ENCODE measurements around the gene LRIT1.
A peak's percentile ranks its signal among the peaks of the same experiment; 100 is the strongest.

The LRIT1 gene

DNA sequence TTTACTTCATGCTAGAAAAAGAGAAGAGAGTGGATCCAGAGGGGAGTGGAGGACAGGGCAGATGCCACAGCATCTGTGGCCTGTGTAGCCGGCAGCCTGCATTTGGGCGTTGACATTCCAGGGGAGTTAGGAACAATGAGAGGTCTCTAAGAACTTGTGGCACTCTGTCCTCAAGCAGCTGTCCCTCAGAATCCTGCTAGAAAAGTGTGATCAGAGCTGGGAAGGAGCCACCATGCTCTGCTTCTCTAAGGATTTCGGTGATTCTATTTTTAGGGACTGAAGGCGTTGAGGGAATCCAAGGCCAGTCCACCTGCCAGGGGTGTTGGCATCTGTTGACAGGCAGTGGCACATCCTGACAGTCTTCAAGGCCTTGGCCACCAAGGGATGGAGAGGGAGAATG, 23.6 kb downstream of the LRIT1 start:
- DNase-seq (ENCODE audit: insufficient read length, low spot score) (no peak), FAIRE-seq (no peak)

DNA sequence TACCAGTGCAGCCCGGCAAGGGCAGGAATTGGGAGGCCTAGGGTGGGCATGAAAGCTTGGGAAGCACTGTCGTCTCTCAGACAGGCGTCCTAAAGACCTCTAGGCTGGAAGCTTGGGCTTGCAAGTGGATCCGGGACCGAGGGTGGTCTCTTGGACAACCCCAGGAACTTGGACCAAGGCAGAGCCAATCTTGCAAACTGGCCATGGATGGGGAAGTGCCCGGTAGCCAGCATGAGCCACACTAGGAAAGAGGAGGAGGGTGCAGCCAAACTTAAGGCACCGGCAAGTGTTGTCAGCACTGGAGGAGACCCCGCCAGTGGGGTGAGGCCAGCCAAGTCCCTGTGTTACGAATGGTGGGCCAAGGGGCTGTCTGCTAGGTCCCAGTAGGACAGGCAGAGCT, 24.5 kb downstream of the LRIT1 start:
- DNase-seq (ENCODE audit: insufficient read length, low spot score), result no peak
- FAIRE-seq, result no peak

DNA sequence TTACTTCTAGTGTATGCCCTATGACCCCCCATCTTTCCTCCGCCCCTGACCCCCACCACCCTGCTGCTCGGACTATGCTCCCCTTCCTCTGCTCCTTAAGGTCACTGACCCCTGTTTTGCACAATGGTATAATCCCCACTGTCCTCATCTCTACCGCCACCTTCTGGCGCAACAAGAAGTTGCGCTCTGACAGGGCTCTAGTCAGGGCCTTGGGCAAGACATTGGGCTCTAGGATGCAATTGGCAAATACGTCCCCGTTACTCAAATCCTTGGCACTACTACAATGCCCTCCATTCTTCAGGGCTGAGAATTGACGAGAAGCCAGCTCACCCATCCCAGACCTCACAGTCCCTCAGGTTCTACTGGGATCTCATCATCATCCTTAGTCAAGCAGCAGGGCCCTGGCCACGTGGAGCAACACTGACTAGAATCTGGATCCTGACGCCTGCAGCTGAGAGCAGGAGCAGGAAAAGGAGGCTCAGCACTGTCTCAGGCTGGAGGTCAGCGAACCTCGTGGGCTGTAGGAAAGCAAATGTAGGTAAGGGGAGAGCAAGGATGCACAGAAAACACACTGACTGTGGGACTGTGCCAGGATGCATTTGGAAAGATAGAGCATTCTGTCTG, 26.6 kb downstream of the LRIT1 start:
- DNase-seq (ENCODE audit: insufficient read length, low spot score) (no peak), FAIRE-seq (no peak)

DNA sequence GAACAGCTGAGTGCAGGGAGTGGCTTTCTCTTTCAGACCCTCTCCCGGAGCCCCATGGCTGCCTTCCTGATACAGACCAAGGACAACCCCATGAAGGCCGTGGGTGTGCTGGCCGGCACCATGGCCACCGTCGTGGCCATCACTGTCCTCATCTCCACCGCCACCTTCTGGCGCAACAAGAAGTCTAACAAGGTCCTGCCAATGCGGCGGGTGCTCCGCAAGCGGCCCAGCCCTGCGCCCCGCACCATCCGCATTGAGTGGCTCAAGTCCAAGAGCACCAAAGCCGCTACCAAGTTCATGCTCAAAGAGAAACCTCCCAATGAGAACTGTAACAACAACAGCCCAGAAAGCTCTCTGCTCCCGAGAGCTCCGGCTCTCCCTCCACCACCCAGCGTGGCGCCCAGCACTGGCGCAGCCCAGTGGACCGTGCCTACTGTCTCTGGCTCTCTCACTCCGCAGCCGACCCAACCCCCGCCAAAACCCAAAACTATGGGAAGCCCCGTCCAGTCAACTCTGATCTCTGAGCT, 27.2 kb downstream of the LRIT1 start:
- DNase-seq (ENCODE audit: insufficient read length, low spot score) (no peak), FAIRE-seq (no peak)

DNA sequence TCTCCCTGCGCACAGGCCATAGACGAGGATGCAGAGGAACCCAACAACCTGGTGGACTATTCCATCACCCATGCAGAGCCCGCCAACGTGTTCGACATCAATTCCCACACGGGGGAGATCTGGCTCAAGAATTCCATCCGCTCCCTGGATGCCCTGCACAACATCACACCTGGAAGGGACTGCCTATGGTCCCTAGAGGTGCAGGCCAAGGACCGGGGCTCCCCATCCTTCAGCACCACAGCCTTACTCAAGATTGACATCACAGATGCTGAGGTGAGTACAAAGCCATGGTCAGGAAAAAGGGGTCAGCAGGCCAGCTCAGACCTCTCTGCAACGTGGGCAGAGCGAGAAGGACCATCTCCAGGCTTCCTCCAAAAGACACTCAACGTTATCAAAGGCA, 28.3 kb downstream of the LRIT1 start:
- FAIRE-seq (no peak), DNase-seq (ENCODE audit: insufficient read length, low spot score) (no peak)

DNA sequence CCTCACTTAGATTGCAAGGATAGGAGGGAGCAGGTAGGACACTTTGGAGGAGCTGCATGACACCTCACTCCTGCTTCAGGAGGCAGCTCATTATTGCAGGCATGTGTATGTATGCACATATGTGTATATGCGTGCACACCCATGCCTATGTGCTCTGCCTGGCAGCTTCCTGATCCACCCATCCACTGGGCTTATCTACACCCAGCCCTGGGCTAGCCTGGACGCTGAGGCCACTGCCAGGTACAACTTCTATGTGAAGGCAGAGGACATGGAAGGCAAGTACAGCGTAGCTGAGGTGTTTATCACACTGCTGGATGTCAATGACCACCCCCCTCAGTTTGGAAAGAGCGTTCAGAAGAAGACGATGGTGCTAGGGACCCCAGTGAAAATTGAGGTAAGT, 29.3 kb downstream of the LRIT1 start:
- no peak for DNase-seq (ENCODE audit: insufficient read length, low spot score)
- FAIRE-seq, result no peak

DNA sequence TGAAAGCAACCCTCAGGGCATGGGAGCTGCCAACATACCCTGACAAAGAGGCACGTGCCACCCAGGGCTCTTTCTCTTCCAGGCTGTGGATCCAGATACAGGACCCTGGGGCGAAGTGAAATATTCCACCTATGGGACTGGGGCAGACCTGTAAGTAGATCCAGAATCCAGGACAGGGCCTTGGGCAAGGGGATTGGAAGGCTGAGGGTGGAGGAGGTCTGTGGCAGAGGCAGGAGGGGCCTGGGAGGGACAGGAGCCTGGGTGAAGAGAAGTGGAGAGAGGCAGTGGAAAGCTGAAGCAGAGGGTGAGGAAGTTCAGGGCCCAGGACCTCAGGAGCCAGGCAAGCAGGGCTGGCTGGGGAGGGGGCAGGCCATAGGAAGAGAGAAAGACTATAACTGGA, 29.8 kb downstream of the LRIT1 start:
- DNase-seq (ENCODE audit: insufficient read length, low spot score), result no peak
- no peak for FAIRE-seq

DNA sequence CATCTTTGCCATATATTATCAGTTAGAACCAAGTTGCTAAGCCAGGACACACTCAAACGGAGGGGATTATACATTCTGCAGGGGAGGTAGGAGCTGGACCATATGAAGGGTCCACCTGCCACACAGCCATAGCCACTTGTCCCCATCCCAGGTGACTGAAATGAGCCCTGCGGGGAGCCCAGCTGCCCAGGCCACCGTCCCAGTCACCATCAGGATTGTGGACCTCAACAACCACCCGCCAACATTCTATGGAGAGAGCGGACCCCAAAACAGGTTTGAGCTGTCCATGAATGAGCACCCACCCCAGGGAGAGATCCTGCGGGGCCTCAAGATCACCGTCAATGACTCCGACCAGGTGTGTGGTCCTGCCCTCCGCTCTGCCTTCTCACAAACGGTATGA, 33.3 kb downstream of the LRIT1 start:
- DNase-seq (ENCODE audit: insufficient read length, low spot score) (no peak), FAIRE-seq (no peak)

DNA sequence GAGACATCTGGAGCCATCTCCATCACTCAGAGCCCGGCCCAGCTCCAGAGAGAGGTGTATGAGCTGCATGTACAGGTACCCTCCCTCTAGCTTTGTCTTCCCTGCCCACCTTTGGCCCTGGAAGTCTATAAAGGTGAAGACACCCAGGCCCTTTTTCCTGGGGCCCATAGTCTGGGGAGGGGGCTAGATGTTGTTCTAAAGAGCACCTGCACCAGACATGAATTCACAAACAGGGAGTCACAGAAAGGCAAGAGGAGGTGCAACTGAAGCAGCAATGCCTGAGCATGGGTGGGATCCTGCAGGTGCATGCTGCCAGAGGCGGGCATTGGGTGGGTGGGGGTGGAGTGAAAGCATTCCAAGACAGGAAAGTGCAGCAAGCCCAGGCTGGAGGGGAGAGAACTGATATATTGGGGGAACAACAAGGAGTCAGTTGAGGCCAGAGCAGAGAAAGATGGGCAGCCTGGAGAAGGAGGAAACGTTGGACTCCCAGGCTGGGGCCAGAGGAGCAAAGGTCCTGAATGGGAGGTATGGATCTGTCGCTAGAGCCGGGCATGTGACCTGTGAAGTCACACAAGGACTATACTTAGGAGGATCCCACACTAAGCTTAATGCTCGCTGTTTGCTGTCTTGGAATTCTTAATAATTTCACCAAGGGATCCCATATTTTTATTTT, 35.4 kb downstream of the LRIT1 start:
- DNase-seq (ENCODE audit: insufficient read length, low spot score) (no peak), FAIRE-seq (no peak)

DNA sequence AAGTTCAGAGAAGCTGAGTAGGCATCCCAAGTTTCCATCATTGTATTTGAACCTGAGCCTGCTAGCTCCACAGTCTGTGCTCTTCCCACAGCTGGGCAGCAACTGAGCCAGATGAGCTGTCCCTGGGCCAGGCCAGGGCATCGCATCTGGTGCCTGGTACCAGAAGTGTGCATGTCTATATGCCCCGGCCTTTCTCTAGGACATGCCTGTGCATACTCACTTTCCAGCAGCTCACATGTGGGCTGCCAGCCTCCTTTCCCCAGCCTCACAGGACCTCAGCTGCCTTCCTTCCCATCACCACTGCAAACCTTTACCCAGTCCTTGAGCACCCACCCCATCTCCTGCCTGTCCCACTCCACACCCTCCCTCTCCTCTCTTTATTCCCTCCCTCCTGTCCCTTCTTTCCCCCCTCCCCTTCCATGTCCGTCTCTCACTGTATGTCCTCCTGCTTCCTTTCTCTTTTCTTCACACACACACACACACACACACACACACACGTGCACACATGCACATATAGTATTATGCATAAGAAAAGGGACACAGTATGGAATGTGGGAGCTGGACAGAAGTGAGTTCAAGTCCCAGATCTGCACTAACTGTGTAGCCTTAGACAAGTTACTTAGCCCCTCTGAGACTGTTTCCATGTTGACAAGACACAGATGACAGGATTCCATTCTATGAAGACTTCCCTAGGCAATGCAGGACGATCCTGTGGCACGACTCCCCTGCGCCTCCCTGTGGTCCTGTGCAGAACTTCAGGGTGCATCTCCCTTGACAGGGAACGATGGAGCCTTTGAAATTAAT, 36.1 kb downstream of the LRIT1 start:
- FAIRE-seq (no peak), DNase-seq (ENCODE audit: insufficient read length, low spot score) (peak; percentile 57)

DNA sequence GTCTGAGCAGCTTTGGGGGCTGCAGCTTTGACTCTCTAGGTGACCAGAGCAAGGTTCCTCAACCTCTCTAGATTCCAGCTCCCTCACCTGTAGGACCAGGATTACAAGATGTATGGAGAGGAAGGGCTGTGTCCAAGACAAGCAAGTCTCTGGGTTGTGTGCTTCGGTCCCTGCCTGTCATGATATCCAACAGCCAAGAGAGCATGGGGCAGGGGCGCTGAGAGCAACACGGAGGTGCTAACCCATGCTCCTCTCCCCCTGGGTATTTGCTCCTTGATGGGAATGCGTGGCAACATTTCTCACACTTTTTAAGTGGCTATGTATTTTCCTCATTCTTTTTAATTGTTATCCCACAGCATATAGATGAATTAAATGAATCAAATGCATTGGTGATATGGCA, 36.7 kb downstream of the LRIT1 start:
- DNase-seq (ENCODE audit: insufficient read length, low spot score) (no peak), FAIRE-seq (no peak)

DNA sequence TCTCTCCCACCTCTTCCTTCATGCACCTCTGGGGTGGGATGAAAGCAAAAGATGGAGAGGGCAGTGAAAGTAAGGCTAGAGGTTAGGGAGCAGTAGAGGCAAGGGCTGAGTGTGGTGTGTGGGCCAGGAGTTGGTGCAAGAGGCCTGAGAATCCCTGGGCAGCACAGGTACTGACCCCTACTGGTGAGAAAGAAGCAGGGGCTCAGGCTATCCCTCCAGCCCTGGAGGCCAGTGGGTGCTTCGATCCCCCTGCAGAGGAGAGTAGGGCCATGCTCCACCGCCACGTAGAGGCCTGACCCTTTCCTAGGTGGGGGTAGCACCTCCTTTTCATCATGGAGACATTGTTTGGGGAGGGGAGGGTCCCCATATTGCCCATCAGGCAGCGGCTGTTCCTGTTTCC, 37.2 kb downstream of the LRIT1 start:
- FAIRE-seq (no peak), DNase-seq (ENCODE audit: insufficient read length, low spot score) (no peak)

DNA sequence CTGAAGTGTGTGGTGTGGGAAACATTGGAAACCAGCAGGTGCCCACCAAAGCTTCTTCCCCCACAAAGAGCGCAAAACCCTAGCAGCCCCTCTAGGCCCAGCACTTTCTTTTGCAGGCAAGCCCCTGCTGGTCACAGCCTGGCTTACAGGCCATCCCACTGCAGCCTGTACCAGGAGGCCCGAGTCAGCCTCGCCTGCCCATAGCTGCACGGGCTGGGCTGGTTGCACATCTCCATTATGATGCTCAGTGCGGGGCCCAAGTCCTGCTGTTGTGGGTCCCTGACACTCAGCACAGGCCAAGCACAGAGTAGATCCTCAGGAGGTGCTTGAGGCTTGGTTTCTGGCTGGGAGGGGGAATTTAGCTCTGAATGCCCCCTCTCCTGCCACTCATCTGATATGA, 39.0 kb downstream of the LRIT1 start:
- DNase-seq (ENCODE audit: insufficient read length, low spot score), result no peak
- FAIRE-seq, result no peak

DNA sequence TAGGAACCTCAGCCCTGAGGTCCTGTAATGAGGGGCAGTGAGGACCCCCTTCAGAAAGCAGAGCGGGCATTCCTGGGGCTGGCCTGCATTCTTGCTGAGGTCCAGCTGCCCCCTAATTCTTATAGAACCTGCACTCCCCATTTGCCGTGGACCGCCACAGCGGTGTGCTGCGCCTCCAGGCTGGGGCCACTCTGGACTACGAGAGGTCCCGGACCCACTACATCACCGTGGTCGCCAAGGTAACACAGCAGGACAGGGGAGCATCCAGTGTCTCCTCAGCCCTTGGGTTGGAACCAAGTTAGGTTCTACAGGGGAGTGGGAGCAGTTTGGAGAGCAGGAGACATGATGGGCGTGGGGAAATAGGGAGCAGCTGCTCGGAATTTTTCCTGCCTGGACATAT, 39.7 kb downstream of the LRIT1 start:
- no peak for DNase-seq (ENCODE audit: insufficient read length, low spot score)

DNA sequence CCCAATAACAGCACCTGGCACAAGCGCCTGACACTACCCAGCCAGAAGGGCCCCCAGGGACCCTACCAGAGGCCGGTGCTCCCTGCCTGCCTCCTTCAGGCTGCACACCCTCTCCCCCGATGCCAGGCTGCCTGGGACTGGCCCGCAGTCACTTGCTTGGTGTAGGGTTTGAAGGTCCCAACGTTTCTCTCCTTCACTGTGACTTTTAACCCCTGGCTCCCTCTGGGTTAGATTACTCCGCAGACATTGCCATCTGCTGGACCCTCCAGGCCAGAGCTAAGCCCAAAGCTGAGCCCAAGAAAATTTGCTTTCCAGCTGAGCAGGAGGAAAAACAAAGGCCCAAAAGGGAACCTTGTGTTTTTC, 40.1 kb downstream of the LRIT1 start:
- DNase-seq (ENCODE audit: insufficient read length, low spot score), result no peak
- no peak for FAIRE-seq

More for the DNA sequence above, 39.7 kb downstream of the LRIT1 start:
- FAIRE-seq, result no peak

DNA sequence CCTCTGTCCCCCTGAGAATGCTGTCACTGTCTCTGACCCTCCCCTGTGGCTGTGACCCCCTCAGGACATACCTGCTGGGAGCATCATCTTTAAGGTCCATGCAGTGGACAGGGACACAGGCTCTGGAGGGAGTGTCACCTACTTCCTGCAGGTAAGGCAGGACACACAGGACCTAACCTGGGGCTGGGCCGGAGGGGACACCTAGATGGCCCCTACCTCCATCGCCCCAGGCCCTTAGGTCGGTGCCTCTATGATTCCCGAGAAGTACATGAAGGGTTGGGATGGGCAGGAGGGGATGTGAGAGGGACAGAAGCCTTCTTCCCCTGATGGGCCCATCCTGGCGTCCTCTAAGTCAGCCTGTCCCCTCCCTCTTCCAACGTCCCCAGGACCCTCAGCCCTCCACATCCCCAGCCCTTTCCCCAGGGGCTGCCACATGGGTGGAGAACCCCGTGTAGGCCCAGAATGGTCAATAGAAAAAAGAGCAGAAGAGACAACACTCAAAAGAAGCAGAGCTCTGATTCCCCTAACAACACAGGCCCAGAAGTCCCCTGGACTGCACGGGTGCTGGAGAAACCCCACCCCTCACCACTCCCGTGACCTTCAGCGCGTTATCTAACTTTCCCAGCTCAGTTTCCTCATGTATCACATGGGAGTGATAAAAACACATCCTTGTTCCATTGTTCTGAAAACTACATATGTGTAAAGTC, 40.7 kb downstream of the LRIT1 start:
- DNase-seq (ENCODE audit: insufficient read length, low spot score) (no peak), FAIRE-seq (no peak)

DNA sequence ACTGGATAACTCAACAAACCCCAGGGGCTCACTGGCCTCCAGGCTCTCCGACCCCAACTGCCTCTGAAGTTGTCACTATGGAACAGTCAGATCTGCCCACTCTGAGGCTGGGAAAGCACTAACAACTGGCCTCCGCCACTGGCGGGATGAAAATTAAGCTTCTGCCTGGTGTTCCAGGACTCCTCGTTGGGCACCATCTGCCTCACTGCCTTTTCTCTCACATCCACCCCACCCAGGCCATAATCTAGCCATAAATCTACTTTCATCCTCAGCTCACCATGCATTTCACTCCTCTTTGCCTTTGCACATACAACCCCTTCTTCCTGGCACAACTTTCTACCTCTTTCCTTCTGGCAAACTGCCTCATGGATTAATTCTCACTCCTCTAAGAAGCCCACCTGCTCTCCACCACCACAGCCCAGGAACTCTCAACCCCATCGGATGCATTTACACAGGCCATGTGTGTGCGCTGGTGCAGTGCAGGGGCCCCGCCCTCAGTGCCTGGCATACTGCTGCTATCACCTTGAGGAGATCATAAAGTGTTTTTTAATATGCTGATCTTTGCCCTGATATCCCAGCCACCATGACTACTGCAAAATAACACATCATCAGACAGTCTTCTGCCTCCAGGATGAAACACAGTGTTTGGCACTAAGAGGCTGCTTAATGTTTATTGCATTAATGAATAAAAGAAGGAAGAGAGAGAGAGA, 43.0 kb downstream of the LRIT1 start:
- no peak for FAIRE-seq
- no peak for DNase-seq (ENCODE audit: insufficient read length, low spot score)

DNA sequence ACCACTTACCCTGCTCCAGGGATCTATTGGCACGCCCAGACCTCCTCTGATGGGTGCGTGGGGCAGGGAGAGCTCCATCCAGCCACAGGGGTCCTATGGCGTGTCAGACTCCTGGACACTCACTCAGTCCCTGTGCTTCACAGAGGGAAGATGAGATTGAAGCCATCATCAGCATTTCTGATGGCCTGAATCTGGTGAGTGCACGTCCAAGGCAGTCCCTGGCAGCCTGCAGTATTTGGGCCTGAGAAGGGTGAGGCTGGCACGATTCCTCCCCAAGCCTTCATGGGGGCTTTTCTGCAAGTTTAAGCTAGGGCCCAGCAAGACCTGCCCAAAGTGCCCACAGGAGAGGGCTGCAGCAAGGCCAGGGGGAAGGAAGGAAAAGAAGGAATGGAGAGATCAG, 43.7 kb downstream of the LRIT1 start:
- FAIRE-seq (no peak), DNase-seq (ENCODE audit: insufficient read length, low spot score) (no peak)

DNA sequence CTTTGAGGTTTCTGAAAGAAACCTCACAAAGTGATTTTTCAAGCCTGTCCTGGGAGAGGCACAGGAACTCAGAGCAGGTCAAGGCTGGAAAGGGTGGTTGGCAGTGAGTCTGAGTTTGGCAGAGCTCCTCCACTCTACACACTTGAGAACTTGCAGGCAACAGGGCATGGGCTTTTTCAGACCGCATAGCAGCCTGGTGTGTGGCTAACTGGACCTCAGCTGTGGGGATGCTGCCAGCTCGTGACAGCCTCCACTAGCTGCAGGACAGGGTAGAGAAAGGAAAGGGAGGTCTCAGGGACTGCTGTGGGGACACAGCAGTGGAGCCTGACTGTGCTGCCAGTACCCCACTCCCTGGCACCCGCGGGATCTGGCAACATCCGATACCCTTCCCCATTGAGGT, 44.4 kb downstream of the LRIT1 start:
- FAIRE-seq, result no peak
- DNase-seq (ENCODE audit: insufficient read length, low spot score), result no peak

DNA sequence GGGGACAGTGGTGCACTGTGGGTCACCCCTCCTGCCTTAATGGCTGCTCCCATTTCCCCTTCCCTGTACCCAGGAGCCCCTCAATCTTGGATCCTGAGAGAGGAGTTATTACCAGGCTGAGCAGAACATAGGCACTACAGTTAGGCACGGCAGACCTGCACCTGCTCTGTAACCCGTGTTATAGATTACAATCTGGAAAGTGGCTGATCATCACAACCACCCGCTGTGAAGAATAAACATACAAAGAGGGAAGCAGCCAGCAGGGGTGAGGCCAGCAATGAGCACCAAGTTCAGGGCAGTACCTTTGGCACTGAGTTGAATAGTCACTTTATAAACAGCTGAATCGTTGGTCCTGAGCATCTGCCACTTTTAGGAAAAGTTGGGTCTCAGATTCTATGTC, 45.3 kb downstream of the LRIT1 start:
- FAIRE-seq, result no peak
- DNase-seq (ENCODE audit: insufficient read length, low spot score), result no peak

All from HTR-8/SVneo (cell line).